Testis (tissue), 3 donors: ENCODE results near the gene ABHD16A. TPM values are rescaled to one million over a fixed set of nuclear protein-coding genes. Genes with fewer than 3 reads are reported as not detected.

ENCODE experiments used
- DNase-seq: peaks from one replicate; pipeline ENCODE4 v3.0.0-alpha.2; 2019
- H3K27ac ChIP-seq, 2 donors: fragments of 200-600 bp; sonication (generic); one replicate each; pipeline ENCODE4 v1.5.1; 2019
- H3K27me3 ChIP-seq: fragments of 200-600 bp; sonication (generic); one replicate; pipeline ENCODE4 v1.5.1; 2019
- H3K36me3 ChIP-seq: fragments of 200-600 bp; sonication (generic); one replicate; pipeline ENCODE4 v1.5.1; 2017; ENCODE audit warnings: low read depth; ENCODE audit errors: missing control alignments
- H3K4me1 ChIP-seq: fragments of 200-600 bp; sonication (generic); one replicate; pipeline ENCODE4 v1.5.1; 2019
- H3K4me3 ChIP-seq, 2 donors: fragments of 200-600 bp; sonication (generic); one replicate each; pipeline ENCODE4 v1.5.1; 2017 to 2019
- H3K9me3 ChIP-seq: fragments of 200-600 bp; sonication (generic); one replicate; pipeline ENCODE4 v1.5.1; 2017
- CTCF ChIP-seq, 3 experiments: fragments of 450-650 bp in 2 of 3; fragments of 200-600 bp in 1 of 3; sonication (generic) in 1 of 3; IDR thresholded peaks; one replicate each; pipeline ENCODE4 v1.5.1; 2016 to 2019; ENCODE audit warnings: antibody characterized with exemption in 3 of 3, mild to moderate bottlenecking in 2 of 3, moderate library complexity in 1 of 3
- POLR2A ChIP-seq: fragments of 450-650 bp; IDR thresholded peaks from one replicate; pipeline ENCODE4 v1.6.1; 2017; ENCODE audit warnings: antibody characterized with exemption, mild to moderate bottlenecking, moderate library complexity
- WGBS, 2 donors: methylation state at CpG; one replicate each; pipeline ENCODE4 v1.1.5; 2018; 5-methylcytosine and 5-hydroxymethylcytosine counted together
- intact Hi-C: fragments of 100-400 bp; cut with DNase I; formaldehyde crosslinking; loops from one replicate; pipeline ENCODE4 v1.15.1; 2023; ENCODE audit warnings: low total_unique reads
- polyA plus RNA-seq: library from polyadenylated mRNA; stranded (reverse); fragments of 350-450 nt; fragmentation: Illumina TruSeq; extraction: RNeasy Lipid Tissue Mini Kit (QIAGEN cat#74804); gene quantifications from one replicate; pipeline ENCODE4 v1.2.3, GENCODE V29; 2014; ENCODE audit warnings: low read depth, low replicate concordance; ENCODE audit not compliant: insufficient read depth
- total RNA-seq, 2 donors: library from RNA; depleted of rRNA; stranded (reverse); fragments of >200 nt; gene quantifications; one replicate each; pipeline ENCODE4 v1.2.3, GENCODE V29; 2016

Gene ABHD16A
- total and polyA plus RNA-seq, 3 donors from 2014 or later, result 77.0 to 108 (median 85.9) TPM

- TF ChIP-seq CTCF (IDR thresholded peaks at IDR 0.05), result no peak
- no peak for TF ChIP-seq POLR2A
- H3K27me3 ChIP-seq, result no peaks in the 10 kb centered on the region
- no peak for DNase-seq
- no peaks in the 10 kb centered on the region for H3K36me3 ChIP-seq
- no peak overlapping the region for H3K27ac ChIP-seq
- intact Hi-C loops, result no loop called here
- H3K4me1 ChIP-seq, result peaks cover 6% of the 10 kb centered on the region
- WGBS, 2 donors, result 73 to 75% methylated on average over 18 to 25 of the region's 25 CpGs
- H3K4me3 ChIP-seq, result no peak overlapping the region
- H3K9me3 ChIP-seq, result no peaks in the 10 kb centered on the region
Measured at GRCh38 chr6:31723980-31724691, 21.0 kb upstream of the ABHD16A start.

GRCh38 chr6:31723245-31723979, 20.3 kb upstream of the ABHD16A start, which contains the start of gene MPIG6B:
TSS of gene MPIG6B (plus strand) at chr6:31723373. CDS start at chr6:31723384, 11 bp downstream.
- H3K4me3 ChIP-seq, result no peak within 1 kb of the TSS
- H3K27me3 ChIP-seq, result no peaks in the 10 kb centered on the region
- no peak for DNase-seq
- peaks cover 6% of the 10 kb centered on the region for H3K4me1 ChIP-seq
- 29 to 59% methylated on average over 26 to 46 of the region's 46 CpGs for WGBS, 2 donors
- H3K36me3 ChIP-seq, result no peaks in the 10 kb centered on the region
- H3K27ac ChIP-seq, result no peak within 1 kb of the TSS
- no peaks in the 10 kb centered on the region for H3K9me3 ChIP-seq
- TF ChIP-seq CTCF (IDR thresholded peaks at IDR 0.05) (no peak), POLR2A (no peak)
- intact Hi-C loops, result no loop called here

DNA sequence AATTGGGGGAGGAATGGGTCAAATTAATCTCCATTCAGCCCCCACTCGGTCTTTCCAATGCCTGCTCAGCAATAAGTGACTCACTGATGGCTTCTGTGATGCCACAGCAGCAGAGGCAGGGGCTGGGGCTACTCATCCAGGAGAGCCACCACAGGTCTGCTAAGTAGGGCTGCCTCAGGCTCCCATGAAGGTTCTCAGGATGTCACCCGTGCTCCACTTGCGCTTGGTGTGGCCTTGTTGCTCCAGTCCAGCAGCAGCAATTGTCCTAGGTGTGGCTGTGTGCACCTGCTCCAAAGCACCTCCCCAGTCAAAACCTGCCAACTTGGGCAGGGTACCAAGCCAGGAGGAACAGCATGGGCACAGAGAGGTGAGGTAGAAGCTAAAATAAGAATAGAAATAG, 19.0 kb upstream of the ABHD16A start:
- TF ChIP-seq POLR2A, result no peak
- no peak for TF ChIP-seq CTCF (IDR thresholded peaks at IDR 0.05)
- intact Hi-C loops, result no loop called here
- no peak overlapping the region for H3K27ac ChIP-seq
- DNase-seq, result no peak
- H3K4me1 ChIP-seq, result no peaks in the 10 kb centered on the region
- no peaks in the 10 kb centered on the region for H3K9me3 ChIP-seq
- no peaks in the 10 kb centered on the region for H3K27me3 ChIP-seq
- no peaks in the 10 kb centered on the region for H3K36me3 ChIP-seq
- WGBS, 2 donors, result 97 to 100% methylated on average over 3 of the region's 3 CpGs
- no peak overlapping the region for H3K4me3 ChIP-seq

- H3K4me3 ChIP-seq, result no peak within 1 kb of the TSS
- no peaks in the 10 kb centered on the region for H3K36me3 ChIP-seq
- no peaks in the 10 kb centered on the region for H3K27me3 ChIP-seq
- no peak within 1 kb of the TSS for H3K27ac ChIP-seq
- intact Hi-C loops, result no loop called here
- DNase-seq, result no peak
- no peak for TF ChIP-seq CTCF (IDR thresholded peaks at IDR 0.05)
- no peak for TF ChIP-seq POLR2A
- no peaks in the 10 kb centered on the region for H3K9me3 ChIP-seq
- WGBS, 2 donors, result 89 to 91% methylated on average over 4 of the region's 4 CpGs
- no peaks in the 10 kb centered on the region for H3K4me1 ChIP-seq
Measured at GRCh38 chr6:31721351-31722020, 18.4 kb upstream of the ABHD16A start, which contains the start of gene LY6G6C. TSS of gene LY6G6C (minus strand) at chr6:31721746. CDS start at chr6:31721679, 67 bp downstream.
